Esophagus muscularis mucosa (tissue), 4 donors: ENCODE data around the gene OSBPL9. TPM values are rescaled to one million over a fixed set of nuclear protein-coding genes. Genes with fewer than 3 reads are reported as not detected.

Experiments
- DNase-seq: peaks from one replicate; pipeline ENCODE4 v3.0.0-alpha.2; 2017; ENCODE audit errors: extremely low spot score
- H3K27ac ChIP-seq, 4 donors: fragments of 200-600 bp; sonication (generic); replicated peaks in 1 of 4; 1 replicate in 3 of 4; 2 replicates in 1 of 4; pipeline ENCODE4 v1.5.1; 2016 to 2019; ENCODE audit warnings: mild to moderate bottlenecking in 1 of 4
- H3K27me3 ChIP-seq, 4 donors: fragments of 200-600 bp; sonication (generic); one replicate each; pipeline versions ENCODE4 v1.5.1 to v1.6.0; 2016 to 2019
- H3K36me3 ChIP-seq, 4 donors: fragments of 200-600 bp; sonication (generic); one replicate each; pipeline ENCODE4 v1.5.1; 2016 to 2019
- H3K4me1 ChIP-seq, 4 donors: fragments of 200-600 bp; sonication (generic); one replicate each; pipeline ENCODE4 v1.5.1; 2016 to 2019
- H3K4me3 ChIP-seq, 4 donors: fragments of 200-600 bp; sonication (generic); 1 replicate in 2 of 4; 2 replicates in 2 of 4; pipeline ENCODE4 v1.5.1; 2016 to 2019; ENCODE audit warnings: mild to moderate bottlenecking in 4 of 4, moderate library complexity in 1 of 4
- H3K9me3 ChIP-seq, 4 donors: fragments of 200-600 bp; sonication (generic); 1 replicate in 3 of 4; 2 replicates in 1 of 4; pipeline ENCODE4 v1.5.1; 2016 to 2019
- CTCF ChIP-seq, 3 experiments: fragments of 200-600 bp in 2 of 3; fragments of 450-650 bp in 1 of 3; sonication (generic) in 2 of 3; IDR thresholded peaks; one replicate each; pipeline ENCODE4 v1.5.1; 2017 to 2019; ENCODE audit warnings: antibody characterized with exemption in 3 of 3, mild to moderate bottlenecking in 2 of 3, moderate library complexity in 1 of 3
- EP300 ChIP-seq: sonication (generic); formaldehyde crosslinking; IDR thresholded peaks from one replicate; pipeline ENCODE4 v1.6.1; 2017; ENCODE audit warnings: antibody characterized with exemption
- POLR2A ChIP-seq: fragments of 450-650 bp; IDR thresholded peaks from one replicate; pipeline ENCODE4 v1.6.1; 2017; ENCODE audit warnings: antibody characterized with exemption, moderate library complexity, mild to moderate bottlenecking, low read depth
- POLR2AphosphoS5 ChIP-seq, 2 donors: sonication (generic); formaldehyde crosslinking; IDR thresholded peaks; one replicate each; pipeline ENCODE4 v1.6.1; 2017; ENCODE audit warnings: antibody characterized with exemption in 2 of 2
- WGBS: methylation state at CpG from one replicate; pipeline ENCODE4 v1.1.5; 2018; 5-methylcytosine and 5-hydroxymethylcytosine counted together
- intact Hi-C: fragments of 100-400 bp; cut with DNase I; formaldehyde crosslinking; loops from one replicate; pipeline ENCODE4 v1.15.1; 2023
- total RNA-seq, 4 donors: library from RNA; depleted of rRNA; stranded (reverse); fragments of >200 nt; gene quantifications; one replicate each; pipeline versions ENCODE4 v1.1.0 to v1.2.1, GENCODE V29; 2016

OSBPL9 gene
- total RNA-seq, 4 donors from 2014 or later, result 66.8 to 84.5 (median 75.9) TPM

DNA sequence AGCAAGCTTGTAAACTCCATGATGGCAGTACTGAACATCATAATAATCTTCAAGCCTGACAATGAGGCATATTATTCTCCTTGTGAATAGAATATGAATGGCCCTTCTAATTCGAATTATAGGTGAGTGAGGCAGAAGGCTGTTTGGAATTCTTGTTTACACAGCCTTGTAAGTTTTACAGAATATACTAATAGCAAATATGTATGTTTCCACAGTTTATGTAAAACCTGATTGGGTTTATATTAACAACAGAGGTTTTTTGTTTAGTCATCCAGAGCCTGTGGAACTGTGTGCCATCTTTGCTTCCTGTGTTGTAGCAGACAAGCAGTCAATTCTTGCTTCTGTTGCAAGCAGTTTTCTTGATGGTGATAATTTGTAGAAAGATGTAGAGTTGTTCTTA, 8.0 kb downstream of the OSBPL9 start:
- no peak overlapping the region for H3K4me3 ChIP-seq

DNA sequence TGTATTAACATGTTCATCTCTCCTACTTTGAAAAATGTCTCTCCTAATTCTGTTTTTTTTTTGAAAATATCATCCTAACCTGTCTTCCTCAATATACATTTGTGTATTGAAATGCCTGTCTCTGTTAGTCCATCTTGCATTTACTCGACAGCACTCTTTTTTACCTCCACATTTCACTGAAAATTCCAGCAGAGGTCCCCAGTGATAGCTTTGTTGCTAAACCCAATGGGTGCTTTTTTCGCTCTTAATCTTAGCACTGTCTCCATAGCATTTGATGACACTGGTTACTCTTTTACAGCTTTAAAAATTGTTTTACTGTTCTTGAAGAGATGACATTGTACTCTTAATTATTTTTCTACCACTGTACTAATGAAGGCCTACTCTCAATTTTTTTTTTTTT, 10.8 kb downstream of the OSBPL9 start:
- no peaks in the 10 kb centered on the region for H3K27me3 ChIP-seq
- no peak for DNase-seq
- no peaks in the 10 kb centered on the region for H3K36me3 ChIP-seq
- intact Hi-C loops, result loop anchor here (5.0 kb wide), 1 partner anchor 145 kb away; no protein-coding TSS in a partner anchor
- no peak overlapping the region for H3K27ac ChIP-seq
- no peak for TF ChIP-seq EP300
- peak; percentile 26 to 52 (median 43) for TF ChIP-seq CTCF (IDR thresholded peaks at IDR 0.05)
- no peak overlapping the region for H3K4me3 ChIP-seq
- no peaks in the 10 kb centered on the region for H3K9me3 ChIP-seq
- peaks cover 18 to 69% (median 44%) of the 10 kb centered on the region in 4 donors for H3K4me1 ChIP-seq
- 80% methylated on average over 2 of the region's 2 CpGs for WGBS

More for the DNA sequence above, 8.0 kb downstream of the OSBPL9 start:
- peak overlapping the region in 2 of 4 donors; percentile 8 to 26 for H3K27ac ChIP-seq
- H3K4me1 ChIP-seq, result peaks cover 36 to 83% (median 70%) of the 10 kb centered on the region in 4 donors
- no peaks in the 10 kb centered on the region for H3K27me3 ChIP-seq
- no peak for DNase-seq
- 80% methylated on average over 1 of the region's 1 CpG for WGBS
- TF ChIP-seq EP300, result no peak
- no peak for TF ChIP-seq POLR2AphosphoS5 (IDR thresholded peaks at IDR 0.05)
- H3K36me3 ChIP-seq, result no peaks in the 10 kb centered on the region
- intact Hi-C loops, result loop anchor here (5.0 kb wide), 1 partner anchor 147 kb away; no protein-coding TSS in a partner anchor
- H3K9me3 ChIP-seq, result no peaks in the 10 kb centered on the region

DNA sequence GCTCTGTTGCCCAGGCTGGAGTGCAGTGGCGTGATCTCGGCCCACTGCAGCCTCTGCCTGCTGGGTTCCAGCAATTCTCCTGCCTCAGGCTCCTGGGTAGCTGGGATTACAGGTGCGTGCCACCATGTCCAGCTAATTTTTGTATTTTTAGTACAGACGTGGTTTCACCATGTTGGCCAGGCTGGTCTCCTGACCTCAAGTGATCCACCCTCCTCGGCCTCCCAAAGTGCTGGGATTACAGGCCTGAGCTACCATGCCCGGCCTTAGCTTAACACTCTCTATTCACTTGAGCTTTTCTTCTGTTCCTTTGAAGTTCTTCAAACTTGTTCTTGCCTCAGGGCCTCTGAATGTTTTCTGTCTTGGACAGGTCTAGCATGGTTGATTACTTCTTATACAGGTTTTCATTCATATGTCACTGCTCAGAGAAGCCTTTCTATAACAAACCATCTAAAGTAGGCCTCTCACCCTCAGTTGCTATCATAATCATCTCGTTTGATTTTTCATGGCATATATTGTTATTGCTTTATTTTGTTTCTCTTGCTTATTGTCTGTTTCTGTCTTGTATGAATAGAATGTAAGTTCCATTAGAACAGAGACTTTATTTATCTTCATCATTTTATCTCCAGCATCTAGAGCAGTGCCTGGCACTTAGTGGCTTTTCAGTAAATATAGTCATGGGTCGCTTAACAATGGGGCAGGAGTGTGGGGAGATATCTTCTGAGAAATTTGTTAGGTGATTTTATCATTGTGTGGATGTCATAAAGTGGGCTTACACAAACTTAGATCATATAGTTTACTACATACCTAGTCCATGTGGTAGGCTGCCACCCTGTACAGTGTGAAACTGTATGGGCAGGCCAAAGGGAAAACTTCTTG, 12.1 kb downstream of the OSBPL9 start:
- H3K9me3 ChIP-seq, result no peaks in the 10 kb centered on the region
- H3K27ac ChIP-seq, result no peak overlapping the region
- no peaks in the 10 kb centered on the region for H3K27me3 ChIP-seq
- peaks cover 8 to 58% (median 34%) of the 10 kb centered on the region in 4 donors for H3K4me1 ChIP-seq
- H3K4me3 ChIP-seq, result no peak overlapping the region
- intact Hi-C loops, result loop anchor here (5.0 kb wide), 1 partner anchor 143 kb away; no protein-coding TSS in a partner anchor
- no peak for TF ChIP-seq POLR2A
- TF ChIP-seq CTCF (IDR thresholded peaks at IDR 0.05), result no peak
- no peak for TF ChIP-seq POLR2AphosphoS5 (IDR thresholded peaks at IDR 0.05)
- TF ChIP-seq EP300, result no peak
- no peak for DNase-seq
- H3K36me3 ChIP-seq, result peaks cover 0 to 5% (median 0%) of the 10 kb centered on the region in 4 donors
- 88% methylated on average over 8 of the region's 8 CpGs for WGBS

DNA sequence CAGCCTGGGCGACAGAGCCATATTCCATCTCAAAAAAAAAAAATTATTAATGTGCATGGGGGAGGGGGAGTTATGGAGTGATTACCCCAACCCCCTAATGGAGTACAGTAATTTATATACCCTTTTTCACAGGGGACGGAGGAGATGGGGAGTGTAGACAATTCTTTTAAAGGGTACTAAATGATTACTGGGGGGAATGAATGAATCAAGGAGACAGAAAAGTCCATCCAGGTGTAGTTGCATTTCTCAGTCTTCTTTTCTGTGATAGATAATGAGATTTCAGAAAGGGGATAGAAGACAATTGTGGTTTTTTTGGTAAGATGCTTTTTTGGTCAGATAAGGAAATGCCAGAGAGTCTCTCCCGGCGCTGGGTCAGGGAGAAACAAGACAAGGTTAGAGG, 13.0 kb downstream of the OSBPL9 start:
- WGBS, result 92% methylated on average over 4 of the region's 4 CpGs
- no peaks in the 10 kb centered on the region for H3K27me3 ChIP-seq
- no peak overlapping the region for H3K27ac ChIP-seq
- peaks cover 0 to 5% (median 0%) of the 10 kb centered on the region in 4 donors for H3K36me3 ChIP-seq
- H3K9me3 ChIP-seq, result no peaks in the 10 kb centered on the region
- H3K4me3 ChIP-seq, result no peak overlapping the region
- TF ChIP-seq EP300 (no peak), POLR2A (no peak), POLR2AphosphoS5 (IDR thresholded peaks at IDR 0.05) (no peak), CTCF (IDR thresholded peaks at IDR 0.05) (no peak)
- intact Hi-C loops, result loop anchor here (5.0 kb wide), 1 partner anchor 142 kb away; no protein-coding TSS in a partner anchor
- no peak for DNase-seq
- peaks cover 8 to 48% (median 30%) of the 10 kb centered on the region in 4 donors for H3K4me1 ChIP-seq

- Histone ChIP-seq H3K27me3 (no peaks in the 10 kb centered on the region), H3K4me3 (no peak overlapping the region), H3K27ac (no peak overlapping the region), H3K9me3 (no peaks in the 10 kb centered on the region), H3K4me1 (peaks cover 8 to 43% (median 26%) of the 10 kb centered on the region in 4 donors), H3K36me3 (peaks cover 0 to 5% (median 0%) of the 10 kb centered on the region in 4 donors)
- intact Hi-C loops, result no loop called here
- WGBS, result 92% methylated on average over 3 of the region's 3 CpGs
- TF ChIP-seq EP300 (no peak), POLR2AphosphoS5 (IDR thresholded peaks at IDR 0.05) (no peak), POLR2A (no peak), CTCF (IDR thresholded peaks at IDR 0.05) (no peak)
- no peak for DNase-seq
These were observed 13.5 kb downstream of the OSBPL9 start for GRCh38 chr1:51630393-51630792.
